ENCODE data around the gene CRYBB1.

DNA sequence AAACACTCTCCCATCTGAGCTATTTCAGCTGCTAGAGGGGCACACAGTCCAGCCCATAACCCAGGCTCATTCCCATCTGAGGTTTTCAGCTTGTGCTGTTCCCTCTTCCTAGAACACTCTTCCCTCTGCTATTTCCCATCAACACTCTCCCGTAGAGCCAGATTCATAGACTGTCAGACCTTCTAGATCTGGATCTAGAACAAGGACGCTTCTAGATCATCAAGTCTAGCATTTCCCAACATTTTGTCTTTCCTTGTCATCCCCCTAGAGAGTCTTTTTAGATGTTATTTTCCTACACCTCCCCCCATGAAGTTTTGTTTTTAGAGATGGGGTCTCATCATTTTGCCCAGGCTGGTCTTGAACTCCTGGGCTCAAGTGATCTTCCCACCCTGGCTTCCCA lies 17.3 kb upstream of the CRYBB1 start:
- TF ChIP-seq, protein P1, sequence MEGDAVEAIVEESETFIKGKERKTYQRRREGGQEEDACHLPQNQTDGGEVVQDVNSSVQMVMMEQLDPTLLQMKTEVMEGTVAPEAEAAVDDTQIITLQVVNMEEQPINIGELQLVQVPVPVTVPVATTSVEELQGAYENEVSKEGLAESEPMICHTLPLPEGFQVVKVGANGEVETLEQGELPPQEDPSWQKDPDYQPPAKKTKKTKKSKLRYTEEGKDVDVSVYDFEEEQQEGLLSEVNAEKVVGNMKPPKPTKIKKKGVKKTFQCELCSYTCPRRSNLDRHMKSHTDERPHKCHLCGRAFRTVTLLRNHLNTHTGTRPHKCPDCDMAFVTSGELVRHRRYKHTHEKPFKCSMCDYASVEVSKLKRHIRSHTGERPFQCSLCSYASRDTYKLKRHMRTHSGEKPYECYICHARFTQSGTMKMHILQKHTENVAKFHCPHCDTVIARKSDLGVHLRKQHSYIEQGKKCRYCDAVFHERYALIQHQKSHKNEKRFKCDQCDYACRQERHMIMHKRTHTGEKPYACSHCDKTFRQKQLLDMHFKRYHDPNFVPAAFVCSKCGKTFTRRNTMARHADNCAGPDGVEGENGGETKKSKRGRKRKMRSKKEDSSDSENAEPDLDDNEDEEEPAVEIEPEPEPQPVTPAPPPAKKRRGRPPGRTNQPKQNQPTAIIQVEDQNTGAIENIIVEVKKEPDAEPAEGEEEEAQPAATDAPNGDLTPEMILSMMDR (conservative IDR thresholded peaks at IDR 0.05; ENCODE audit: low read depth, low read length), result no peak
- TF ChIP-seq EZH2 (IDR thresholded peaks at IDR 0.05; ENCODE audit: low read length, unreplicated experiment), result no peak
- no peak for TF ChIP-seq EZH2phosphoT487 (IDR thresholded peaks at IDR 0.05; ENCODE audit: borderline replicate concordance, low read length)

All from PC-3 (cell line).